OCI-LY1 (cell line): Measurements from ENCODE around the gene TDRD15.

Source experiments
- CTCF ChIP-seq: fragments of 200-600 bp; sonication (generic), shearing (Covaris generic); IDR thresholded peaks from 2 replicates; pipeline ENCODE4 v1.5.1; 2017; ENCODE audit warnings: mild to moderate bottlenecking, antibody characterized with exemption, low read length, moderate library complexity, mixed read lengths
- EZH2 ChIP-seq: fragments of 200-600 bp; sonication (generic), shearing (Covaris generic); IDR thresholded peaks from 2 replicates; pipeline ENCODE4 v1.8.0; 2017; ENCODE audit warnings: borderline replicate concordance, mixed run types, mild to moderate bottlenecking, antibody characterized with exemption, low read length, moderate library complexity, mixed read lengths

GRCh38 chr2:21162615-21162878 lies 38.8 kb downstream of the TDRD15 start:
- no peak for TF ChIP-seq CTCF
- TF ChIP-seq EZH2 = no peak
